ENCODE results near the gene GORAB.

Gene GORAB

GRCh38 chr1:170590921-170591705 lies 59.1 kb downstream of the GORAB start:
- DNase-seq (ENCODE audit: low read depth in 2 of 2) = no peak

DNA sequence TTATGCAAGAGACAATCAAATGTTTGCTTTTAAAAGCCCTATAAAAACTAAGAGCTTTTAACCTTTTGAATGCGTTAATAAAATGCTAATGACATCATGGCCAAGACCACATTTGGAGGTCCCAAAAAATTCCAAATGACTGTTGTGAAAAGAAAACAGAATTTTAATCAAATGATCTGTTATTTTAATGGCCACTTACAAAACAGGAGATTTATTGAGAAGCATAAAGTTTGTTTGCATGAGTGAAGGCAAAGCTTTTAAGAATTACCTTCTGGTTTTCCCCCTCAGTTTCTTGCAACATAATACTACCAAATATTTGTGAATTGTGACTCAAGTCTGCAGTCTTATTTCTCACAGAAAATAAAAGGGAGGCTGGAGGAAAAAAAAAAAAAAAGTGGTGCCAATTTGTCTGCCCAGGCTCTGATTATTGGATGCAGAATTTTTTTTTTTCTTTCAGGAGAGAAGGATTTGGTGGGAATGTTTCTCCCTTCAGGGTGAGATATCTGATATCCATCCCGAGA lies 60.7 kb downstream of the GORAB start:
- peak; percentile 17 to 24 for DNase-seq (ENCODE audit: low read depth in 2 of 2)

- no peak for DNase-seq (ENCODE audit: low read depth in 2 of 2)
Measured at GRCh38 chr1:170593173-170594011, 61.4 kb downstream of the GORAB start.

GRCh38 chr1:170594066-170594626 lies 62.2 kb downstream of the GORAB start:
- no peak for DNase-seq (ENCODE audit: low read depth in 2 of 2)

- no peak for DNase-seq (ENCODE audit: low read depth in 2 of 2)
Measured at GRCh38 chr1:170596701-170597100, 64.7 kb downstream of the GORAB start.

DNA sequence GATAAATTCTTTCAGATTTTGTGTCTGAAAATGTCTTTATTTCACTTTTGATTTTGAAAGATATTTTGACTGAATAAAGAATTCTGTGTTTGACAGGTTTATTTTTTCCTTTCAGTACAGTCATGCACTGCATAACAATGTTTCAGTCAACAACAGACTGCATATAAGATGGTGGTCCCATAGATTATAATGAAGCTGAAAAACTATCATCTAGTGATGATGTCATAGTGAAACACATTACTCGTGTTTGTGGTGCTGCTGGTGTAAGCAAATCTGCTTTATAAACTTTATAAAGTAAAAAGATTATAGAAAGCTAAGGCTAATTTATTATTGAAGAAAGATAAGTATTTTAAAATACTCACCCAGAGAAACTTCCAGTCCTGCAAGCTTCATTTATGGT lies 66.7 kb downstream of the GORAB start:
- DNase-seq (ENCODE audit: low read depth in 2 of 2) = no peak

DNA sequence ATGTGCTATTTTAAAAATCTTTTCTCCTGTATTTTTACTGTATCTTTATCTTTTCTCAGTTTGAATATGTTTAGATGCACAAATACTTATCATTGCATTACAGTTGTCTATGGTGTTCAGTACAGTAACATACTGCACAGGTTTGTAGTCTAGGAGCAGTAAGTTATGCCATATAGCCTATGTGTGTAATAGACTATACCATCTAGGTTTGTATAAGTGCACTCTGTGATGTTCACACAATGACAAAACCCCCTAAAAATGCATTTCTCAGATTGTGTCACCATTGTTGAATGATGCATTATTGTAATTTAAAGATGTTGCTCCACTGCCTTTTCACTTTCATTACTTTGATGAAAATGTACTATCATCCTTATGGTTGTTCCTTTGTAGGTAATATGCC lies 67.1 kb downstream of the GORAB start:
- DNase-seq (ENCODE audit: low read depth in 2 of 2) = no peak

DNA sequence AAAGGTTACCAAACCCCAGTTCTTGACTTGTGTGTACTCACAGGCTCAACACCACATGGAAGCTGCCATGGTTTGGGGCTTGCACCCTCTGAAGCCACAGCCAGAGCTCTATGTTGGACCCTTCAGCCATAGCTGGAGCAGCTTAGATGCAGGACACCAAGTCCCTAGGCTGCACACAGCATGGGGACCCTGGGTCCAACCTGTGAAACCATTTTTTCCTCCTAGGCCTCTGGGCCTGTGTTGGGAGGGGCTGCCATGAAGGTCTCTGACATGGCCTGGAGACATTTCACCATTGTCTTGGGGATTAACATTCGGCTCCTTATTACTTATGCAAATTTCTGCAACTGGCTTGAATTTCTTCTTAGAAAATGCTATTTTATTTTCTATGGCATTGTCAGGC lies 69.9 kb downstream of the GORAB start:
- DNase-seq (ENCODE audit: low read depth in 2 of 2) = no peak

Measured in fibroblast of skin of left quadriceps (primary cell).